Sigmoid colon (tissue), 7 donors: Measurements from ENCODE around the gene COL5A1. TPM values are rescaled to one million over a fixed set of nuclear protein-coding genes. Genes with fewer than 3 reads are reported as not detected.

Source experiments
- DNase-seq: peaks from one replicate; pipeline ENCODE4 v3.0.0-alpha.2; 2019
- H3K27ac ChIP-seq, 4 donors: fragments of 200-600 bp; sonication (generic); one replicate each; pipeline ENCODE4 v1.5.1; 2016 to 2019; ENCODE audit warnings: mild to moderate bottlenecking in 1 of 4
- H3K27me3 ChIP-seq, 3 donors: fragments of 200-600 bp; sonication (generic); one replicate each; pipeline ENCODE4 v1.5.1; 2019; ENCODE audit warnings: mild to moderate bottlenecking in 1 of 3
- H3K36me3 ChIP-seq, 4 donors: fragments of 200-600 bp; sonication (generic); one replicate each; pipeline ENCODE4 v1.5.1; 2016 to 2019
- H3K4me1 ChIP-seq, 4 donors: fragments of 200-600 bp; sonication (generic); one replicate each; pipeline ENCODE4 v1.5.1; 2017 to 2019
- H3K4me3 ChIP-seq, 4 donors: fragments of 200-600 bp; sonication (generic); one replicate each; pipeline ENCODE4 v1.5.1; 2017 to 2019; ENCODE audit warnings: mild to moderate bottlenecking in 2 of 4, moderate library complexity in 1 of 4
- H3K9me3 ChIP-seq, 4 donors: fragments of 200-600 bp in 3 of 4; sonication (generic) in 3 of 4; one replicate each; pipeline versions ENCODE4 v1.5.1 to v1.6.1; 2013 to 2019
- CTCF ChIP-seq, 4 experiments: fragments of 450-650 bp in 3 of 4; fragments of 200-600 bp in 1 of 4; IDR thresholded peaks; one replicate each; pipeline ENCODE4 v1.5.1; 2016 to 2019; ENCODE audit warnings: antibody characterized with exemption in 4 of 4, mild to moderate bottlenecking in 3 of 4, moderate library complexity in 2 of 4
- EP300 ChIP-seq, 4 donors: sonication (generic); formaldehyde crosslinking; IDR thresholded peaks; one replicate each; pipeline ENCODE4 v1.6.1; 2017; ENCODE audit warnings: antibody characterized with exemption in 4 of 4
- POLR2A ChIP-seq, 2 donors: fragments of 450-650 bp; IDR thresholded peaks; one replicate each; pipeline ENCODE4 v1.6.1; 2016; ENCODE audit warnings: antibody characterized with exemption in 2 of 2, mild to moderate bottlenecking in 2 of 2, moderate library complexity in 2 of 2
- POLR2AphosphoS5 ChIP-seq, 4 donors: sonication (generic); formaldehyde crosslinking; IDR thresholded peaks; one replicate each; pipeline ENCODE4 v1.6.1; 2017; ENCODE audit warnings: antibody characterized with exemption in 4 of 4
- WGBS, 2 donors: extraction: QIAGEN DNeasy Blood & Tissue Kit; methylation state at CpG; one replicate each; pipeline ENCODE4 v1.1.7; 2013; 5-methylcytosine and 5-hydroxymethylcytosine counted together
- intact Hi-C: fragments of 100-400 bp; cut with DNase I; formaldehyde crosslinking; loops from one replicate; pipeline ENCODE4 v1.15.1; 2023
- polyA plus RNA-seq, 3 donors: library from polyadenylated mRNA; stranded (reverse); fragments of 200-250 nt; gene quantifications; one replicate each; pipeline ENCODE4 v1.2.3, GENCODE V29; 2013
- total RNA-seq, 4 donors: library from RNA; depleted of rRNA; stranded (reverse); fragments of >200 nt; gene quantifications; one replicate each; pipeline ENCODE4 v1.1.0, GENCODE V29; 2016
- donor health status: healthy with polysubstance abuse.
- donor health status: Bipolar disorder and iron deficiency.
- donor health status: healthy.

The COL5A1 gene
- total and polyA plus RNA-seq, 7 donors = 4.2 to 168 (median 24.2) TPM

GRCh38 chr9:134730761-134731496 lies 89.3 kb downstream of the COL5A1 start:
- peaks cover 0 to 21% (median 2%) of the 10 kb centered on the region in 4 donors for H3K36me3 ChIP-seq
- WGBS, 2 donors = 85 to 90% methylated on average over 22 of the region's 22 CpGs

DNA sequence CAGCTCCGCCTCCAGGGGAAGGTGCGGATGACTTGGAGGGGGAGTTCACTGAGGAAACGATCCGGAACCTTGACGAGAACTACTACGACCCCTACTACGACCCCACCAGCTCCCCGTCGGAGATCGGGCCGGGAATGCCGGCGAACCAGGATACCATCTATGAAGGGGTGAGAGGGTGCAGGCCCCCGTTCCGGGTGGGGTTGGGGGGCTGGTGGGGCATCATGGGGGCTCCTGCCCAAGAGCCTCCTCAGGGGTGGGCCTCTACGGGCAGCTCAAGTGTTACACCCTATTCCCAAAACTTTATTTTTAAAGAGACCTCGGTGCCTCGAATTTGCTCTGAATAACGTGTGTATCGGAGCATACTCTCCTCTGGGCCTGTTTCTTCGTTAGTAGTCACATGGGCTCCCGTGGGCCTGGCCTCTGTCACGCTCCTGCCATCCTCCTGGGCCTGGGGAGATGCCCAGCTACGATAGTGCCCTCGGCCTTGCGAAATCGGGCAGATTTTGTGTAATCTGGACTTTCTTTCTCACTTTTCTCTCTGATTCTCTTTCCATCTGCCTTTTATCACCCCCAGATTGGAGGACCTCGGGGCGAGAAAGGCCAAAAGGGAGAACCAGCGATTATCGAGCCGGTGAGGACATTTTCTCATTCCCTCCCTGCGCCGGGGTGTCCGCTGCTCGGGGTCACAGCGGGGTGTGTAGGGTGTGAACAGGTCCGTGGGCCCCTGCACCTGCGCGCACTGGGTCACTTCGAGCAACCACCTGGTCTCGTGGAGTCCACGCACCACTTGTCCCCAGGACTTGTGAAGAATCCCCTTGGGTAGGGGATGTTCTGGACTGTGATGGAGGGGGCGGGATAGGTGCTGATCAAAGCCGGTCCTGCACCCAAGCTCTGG lies 90.1 kb downstream of the COL5A1 start:
- peaks cover 0 to 21% (median 2%) of the 10 kb centered on the region in 4 donors for H3K36me3 ChIP-seq
- peak; percentile 72 for DNase-seq
- no peaks in the 10 kb centered on the region for H3K9me3 ChIP-seq
- TF ChIP-seq POLR2AphosphoS5 (IDR thresholded peaks at IDR 0.05) (peak in 3 of 4 donors; percentile 29 to 66 (median 56)), POLR2A (IDR thresholded peaks at IDR 0.05) (no peak)
- no peaks in the 10 kb centered on the region for H3K27me3 ChIP-seq
- intact Hi-C loops = loop anchor here (10.0 kb wide), 1 partner anchor 407 kb away; the partner anchor contains the start of gene RXRA
- H3K4me1 ChIP-seq = peaks cover 0 to 70% (median 66%) of the 10 kb centered on the region in 4 donors
- H3K4me3 ChIP-seq = no peak overlapping the region
- H3K27ac ChIP-seq = peak overlapping the region; percentile 73 to 93 (median 82)
- 89 to 93% methylated on average over 45 of the region's 45 CpGs for WGBS, 2 donors

More at GRCh38 chr9:134730761-134731496, 89.3 kb downstream of the COL5A1 start:
- Histone ChIP-seq H3K9me3 (no peaks in the 10 kb centered on the region), H3K4me1 (peaks cover 0 to 62% (median 62%) of the 10 kb centered on the region in 4 donors), H3K27ac (peak overlapping the region; percentile 73 to 93 (median 82)), H3K27me3 (no peaks in the 10 kb centered on the region), H3K4me3 (no peak overlapping the region)
- intact Hi-C loops = loop anchor here (10.0 kb wide), 1 partner anchor 406 kb away; the partner anchor contains the start of gene RXRA
- TF ChIP-seq CTCF (IDR thresholded peaks at IDR 0.05) = no peak
- TF ChIP-seq EP300 (IDR thresholded peaks at IDR 0.05) = peak in 3 of 4 donors; percentile 9 to 60 (median 47)
- TF ChIP-seq POLR2AphosphoS5 (IDR thresholded peaks at IDR 0.05) = peak; percentile 17 to 53 (median 35)
- no peak for TF ChIP-seq POLR2A (IDR thresholded peaks at IDR 0.05)
- DNase-seq = peak; percentile 72

- intact Hi-C loops = loop anchor here (10.0 kb wide), 1 partner anchor 408 kb away; the partner anchor contains the start of gene RXRA
- Histone ChIP-seq H3K4me1 (peaks cover 0 to 78% (median 68%) of the 10 kb centered on the region in 4 donors), H3K27ac (peak overlapping the region; percentile 73 to 93 (median 82)), H3K9me3 (no peaks in the 10 kb centered on the region), H3K27me3 (no peaks in the 10 kb centered on the region), H3K4me3 (no peak overlapping the region), H3K36me3 (peaks cover 0 to 16% (median 2%) of the 10 kb centered on the region in 4 donors)
- 61 to 71% methylated on average over 26 of the region's 26 CpGs for WGBS, 2 donors
- TF ChIP-seq CTCF (IDR thresholded peaks at IDR 0.05) = no peak
- peak; percentile 63 to 91 (median 75) for TF ChIP-seq EP300 (IDR thresholded peaks at IDR 0.05)
- no peak for TF ChIP-seq POLR2A (IDR thresholded peaks at IDR 0.05)
- peak; percentile 82 to 95 (median 86) for TF ChIP-seq POLR2AphosphoS5 (IDR thresholded peaks at IDR 0.05)
- peak; percentile 88 for DNase-seq
Observed at GRCh38 chr9:134732392-134733110, 90.9 kb downstream of the COL5A1 start.

- 73 to 82% methylated on average over 16 of the region's 16 CpGs for WGBS, 2 donors
Observed at GRCh38 chr9:134733480-134734232, 92.1 kb downstream of the COL5A1 start.

More at GRCh38 chr9:134733480-134734232, 92.1 kb downstream of the COL5A1 start:
- H3K4me1 ChIP-seq = peaks cover 0 to 82% (median 68%) of the 10 kb centered on the region in 4 donors
- peak; percentile 63 for DNase-seq
- H3K27me3 ChIP-seq = no peaks in the 10 kb centered on the region
- peak overlapping the region; percentile 73 to 93 (median 82) for H3K27ac ChIP-seq
- no peak overlapping the region for H3K4me3 ChIP-seq
- H3K9me3 ChIP-seq = no peaks in the 10 kb centered on the region
- H3K36me3 ChIP-seq = peaks cover 0 to 5% (median 0%) of the 10 kb centered on the region in 4 donors
- intact Hi-C loops = loop anchor here (2.0 to 10.0 kb wide), 2 partner anchors 25 to 409 kb away; partner anchors contain the start of gene RXRA
- TF ChIP-seq POLR2A (IDR thresholded peaks at IDR 0.05) = no peak
- no peak for TF ChIP-seq EP300 (IDR thresholded peaks at IDR 0.05)
- no peak for TF ChIP-seq CTCF (IDR thresholded peaks at IDR 0.05)
- TF ChIP-seq POLR2AphosphoS5 (IDR thresholded peaks at IDR 0.05) = no peak
